HCT116 (cell line): ENCODE measurements around the gene ADCY1. TPM values are rescaled to one million over a fixed set of nuclear protein-coding genes. Genes with fewer than 3 reads are reported as not detected.

Experiments used
- ATAC-seq: fragments of 200-7000 bp; cut with Tn5 transposase; 2 replicates; pipeline ENCODE4 v1.9.1; 2020; ENCODE audit warnings: mild to moderate bottlenecking, moderate library complexity
- BruUV-seq: library from RNA; stranded (reverse); fragments of 400-500 nt; replicated peaks from 2 replicates; lab custom pipeline; 2021; lab: Mats Ljungman, UMichigan
- CTCF ChIA-PET: fragments of 300-600 bp; sonication (Branson Sonifier 250); formaldehyde crosslinking; loops from one replicate; lab custom pipeline; 2021; ENCODE audit warnings: antibody characterized with exemption; lab: Charles Lee
- POLR2A ChIA-PET: fragments of 300-600, 350-600 bp; sonication (Branson Sonifier 250); formaldehyde crosslinking; loops from one replicate; lab custom pipeline; 2021; ENCODE audit warnings: antibody characterized with exemption; lab: Charles Lee
- RAD21 ChIA-PET, 2 experiments: fragments of 300-600 bp; sonication (Branson Sonifier 250); formaldehyde crosslinking; loops; one replicate each; lab custom pipeline; 2023; ENCODE audit warnings: low total read pairs in 2 of 2; ENCODE audit not compliant: uncharacterized antibody in 2 of 2, unreplicated experiment in 2 of 2, low non-redundant PET in 1 of 2; lab: Charles Lee
- DNase-seq: peaks from one replicate; pipeline ENCODE4 v3.0.0-alpha.2; 2010; ENCODE audit warnings: low read depth, low spot score
- H2AFZ ChIP-seq: fragments of 200-600 bp; shearing (Covaris generic), sonication (generic); 2 replicates; pipeline ENCODE4 v1.6.1; 2017; ENCODE audit warnings: low read depth, mixed run types, mixed read lengths, antibody characterized with exemption, low read length; ENCODE audit not compliant: poor library complexity, severe bottlenecking
- H3K27ac ChIP-seq: 2 replicates; pipeline ENCODE4 v1.5.1; 2012; ENCODE audit warnings: low read depth, low read length
- H3K27me3 ChIP-seq: fragments of 200-600 bp; sonication (generic); 2 replicates; pipeline ENCODE4 v1.6.1; 2016; ENCODE audit warnings: mixed run types, low read length, mixed read lengths; ENCODE audit not compliant: insufficient read depth
- H3K36me3 ChIP-seq, 2 experiments: fragments of 200-500 bp in 1 of 2; fragments of 200-600 bp in 1 of 2; sonication (Bioruptor generic) in 1 of 2; sonication (generic) in 1 of 2; 2 replicates each; pipeline versions ENCODE4 v1.5.1 to v1.6.1; 2014 to 2016; ENCODE audit warnings: low read length in 2 of 2, inconsistent platforms in 1 of 2, mixed read lengths in 1 of 2, mixed run types in 1 of 2; ENCODE audit not compliant: insufficient read depth in 2 of 2, control insufficient read depth in 1 of 2
- H3K4me1 ChIP-seq, 2 experiments: fragments of 200-600 bp in 1 of 2; sonication (generic) in 1 of 2; 2 replicates each; pipeline versions ENCODE4 v1.5.1 to v1.6.1; 2012 to 2017; ENCODE audit warnings: low read length in 2 of 2, inconsistent platforms in 1 of 2, mild to moderate bottlenecking in 1 of 2, mixed read lengths in 1 of 2, mixed run types in 1 of 2, moderate library complexity in 1 of 2; ENCODE audit not compliant: insufficient read depth in 2 of 2, control insufficient read depth in 1 of 2
- H3K4me2 ChIP-seq: fragments of 200-600 bp; sonication (generic); 2 replicates; pipeline ENCODE4 v1.6.1; 2017; ENCODE audit warnings: mixed run types, low read length, mixed read lengths
- H3K4me3 ChIP-seq, 2 experiments: fragments of 200-600 bp in 1 of 2; sonication (generic) in 1 of 2; replicated peaks in 1 of 2; 2 replicates each; pipeline ENCODE4 v1.5.1; 2011 to 2016; ENCODE audit warnings: low read length in 2 of 2, control low read depth in 1 of 2, low read depth in 1 of 2, mild to moderate bottlenecking in 1 of 2, mixed read lengths in 1 of 2, mixed run types in 1 of 2
- H3K79me2 ChIP-seq: fragments of 200-600 bp; sonication (generic); 2 replicates; pipeline ENCODE4 v1.6.1; 2017; ENCODE audit warnings: mild to moderate bottlenecking, mixed run types, low read length, moderate library complexity, mixed read lengths; ENCODE audit not compliant: insufficient read depth
- H3K9ac ChIP-seq: fragments of 200-600 bp; sonication (generic); 2 replicates; pipeline ENCODE4 v1.6.1; 2016; ENCODE audit warnings: low read length, mixed read lengths
- H3K9me2 ChIP-seq: fragments of 200-600 bp; sonication (generic), shearing (Covaris generic); 2 replicates; pipeline ENCODE4 v1.6.1; 2017; ENCODE audit warnings: mixed run types, mild to moderate bottlenecking, moderate library complexity; ENCODE audit not compliant: insufficient read depth
- H3K9me3 ChIP-seq, 2 experiments: fragments of 200-500 bp in 1 of 2; fragments of 200-600 bp in 1 of 2; sonication (Bioruptor generic) in 1 of 2; sonication (generic) in 1 of 2; 2 replicates each; pipeline ENCODE4 v1.6.1; 2014 to 2017; ENCODE audit warnings: low read length in 2 of 2, mixed read lengths in 2 of 2, inconsistent platforms in 1 of 2, low read depth in 1 of 2, mild to moderate bottlenecking in 1 of 2, mixed run types in 1 of 2, moderate library complexity in 1 of 2; ENCODE audit not compliant: control insufficient read depth in 1 of 2, insufficient read depth in 1 of 2
- H4K20me1 ChIP-seq: fragments of 200-600 bp; sonication (generic), shearing (Covaris generic); 2 replicates; pipeline ENCODE4 v1.6.1; 2017; ENCODE audit warnings: mixed run types, mild to moderate bottlenecking, moderate library complexity; ENCODE audit not compliant: insufficient read depth
- CBX3 ChIP-seq: IDR thresholded peaks from 2 replicates; pipeline ENCODE4 v1.6.1; 2012; ENCODE audit warnings: low read depth
- JUND ChIP-seq: IDR thresholded peaks from 2 replicates; pipeline ENCODE4 v1.6.1; 2012
- RAD21 ChIP-seq: IDR thresholded peaks from 2 replicates; pipeline ENCODE4 v1.6.1; 2012; ENCODE audit warnings: low read depth, mild to moderate bottlenecking
- SRF ChIP-seq: IDR thresholded peaks from 2 replicates; pipeline ENCODE4 v1.6.1; 2012; ENCODE audit warnings: low read depth
- TCF7L2 ChIP-seq: IDR thresholded peaks from 2 replicates; pipeline ENCODE4 v1.7.0; 2011; ENCODE audit warnings: borderline replicate concordance, inconsistent platforms; ENCODE audit not compliant: insufficient read depth, insufficient read length; ENCODE audit errors: extremely low read depth
- intact Hi-C: fragments of 100-400 bp; cut with micrococcal nuclease; formaldehyde crosslinking; loops from 2 replicates; pipeline ENCODE4 v1.10.0; 2022
- total RNA-seq: library from RNA; stranded (reverse); gene quantifications from one replicate; pipeline ENCODE4 v1.2.1, GENCODE V29; 2021; ENCODE audit not compliant: unreplicated experiment
- TF ChIP-seq, protein P1 (sequence below): IDR thresholded peaks from 2 replicates; pipeline ENCODE4 v1.6.1; 2012; ENCODE audit warnings: low read depth
- TF ChIP-seq, protein P2 (sequence below), 3 experiments: fragments of 200-600 bp in 1 of 3; sonication (generic) in 1 of 3; IDR thresholded peaks in 2 of 3; conservative IDR thresholded peaks in 1 of 3; 2 replicates each; pipeline ENCODE4 v1.5.1; 2012 to 2017; ENCODE audit warnings: low read depth in 2 of 3, low read length in 2 of 3, antibody characterized with exemption in 1 of 3, borderline replicate concordance in 1 of 3, control low read depth in 1 of 3, mild to moderate bottlenecking in 1 of 3, mixed read lengths in 1 of 3, mixed run types in 1 of 3, moderate library complexity in 1 of 3; ENCODE audit not compliant: insufficient read depth in 1 of 3
- TF ChIP-seq, protein P3 (sequence below): IDR thresholded peaks from 2 replicates; pipeline ENCODE4 v1.6.1; 2012

The ADCY1 gene
- total RNA-seq, 1 experiment from 2014 or later, result 0.05 TPM

DNA sequence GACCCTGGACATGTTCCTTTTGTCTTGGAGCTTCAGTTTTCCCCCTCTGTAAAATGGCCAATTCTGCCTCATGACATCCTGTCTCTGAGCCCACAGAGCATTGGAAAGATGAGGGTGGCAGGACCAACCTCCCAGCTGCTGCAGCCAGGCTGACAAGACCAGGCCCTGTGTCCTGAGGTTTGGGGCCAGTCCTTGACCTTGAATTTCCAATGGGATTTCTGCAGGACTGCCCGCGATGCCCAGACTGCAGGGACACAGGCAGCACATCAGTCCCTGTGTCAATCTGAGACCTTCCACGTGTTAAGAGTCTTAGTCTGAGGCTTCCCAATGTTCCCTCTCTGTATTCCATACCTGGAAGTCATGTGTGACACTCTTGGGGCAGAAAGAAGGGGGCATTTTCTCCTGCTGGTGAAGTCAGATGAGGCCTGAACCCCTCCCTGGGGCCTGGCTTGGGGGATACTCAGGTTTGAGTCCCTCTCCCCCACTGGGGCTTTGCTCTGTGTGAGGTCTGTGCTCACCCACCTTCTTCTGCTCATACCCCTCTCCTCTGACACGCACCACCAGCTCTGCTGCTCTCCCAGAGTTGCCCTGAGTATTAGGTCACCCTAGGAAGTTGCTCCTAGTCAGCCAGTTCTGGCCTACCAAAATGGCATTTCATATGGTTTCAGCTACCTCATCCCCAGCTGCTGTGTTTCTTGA, 79.2 kb downstream of the ADCY1 start:
- Histone ChIP-seq H3K36me3 (no peaks in the 10 kb centered on the region), H3K4me3 (no peak overlapping the region), H3K4me2 (no peak overlapping the region), H3K27ac (no peak overlapping the region), H2AFZ (no peak overlapping the region), H3K9me3 (no peaks in the 10 kb centered on the region), H3K4me1 (no peaks in the 10 kb centered on the region)
- ATAC-seq, result no peak
- CTCF ChIA-PET, result no interaction called here
- POLR2A ChIA-PET, result no interaction called here
- intact Hi-C loops, result no loop called here
- no peak for DNase-seq
- TF ChIP-seq, protein P1, sequence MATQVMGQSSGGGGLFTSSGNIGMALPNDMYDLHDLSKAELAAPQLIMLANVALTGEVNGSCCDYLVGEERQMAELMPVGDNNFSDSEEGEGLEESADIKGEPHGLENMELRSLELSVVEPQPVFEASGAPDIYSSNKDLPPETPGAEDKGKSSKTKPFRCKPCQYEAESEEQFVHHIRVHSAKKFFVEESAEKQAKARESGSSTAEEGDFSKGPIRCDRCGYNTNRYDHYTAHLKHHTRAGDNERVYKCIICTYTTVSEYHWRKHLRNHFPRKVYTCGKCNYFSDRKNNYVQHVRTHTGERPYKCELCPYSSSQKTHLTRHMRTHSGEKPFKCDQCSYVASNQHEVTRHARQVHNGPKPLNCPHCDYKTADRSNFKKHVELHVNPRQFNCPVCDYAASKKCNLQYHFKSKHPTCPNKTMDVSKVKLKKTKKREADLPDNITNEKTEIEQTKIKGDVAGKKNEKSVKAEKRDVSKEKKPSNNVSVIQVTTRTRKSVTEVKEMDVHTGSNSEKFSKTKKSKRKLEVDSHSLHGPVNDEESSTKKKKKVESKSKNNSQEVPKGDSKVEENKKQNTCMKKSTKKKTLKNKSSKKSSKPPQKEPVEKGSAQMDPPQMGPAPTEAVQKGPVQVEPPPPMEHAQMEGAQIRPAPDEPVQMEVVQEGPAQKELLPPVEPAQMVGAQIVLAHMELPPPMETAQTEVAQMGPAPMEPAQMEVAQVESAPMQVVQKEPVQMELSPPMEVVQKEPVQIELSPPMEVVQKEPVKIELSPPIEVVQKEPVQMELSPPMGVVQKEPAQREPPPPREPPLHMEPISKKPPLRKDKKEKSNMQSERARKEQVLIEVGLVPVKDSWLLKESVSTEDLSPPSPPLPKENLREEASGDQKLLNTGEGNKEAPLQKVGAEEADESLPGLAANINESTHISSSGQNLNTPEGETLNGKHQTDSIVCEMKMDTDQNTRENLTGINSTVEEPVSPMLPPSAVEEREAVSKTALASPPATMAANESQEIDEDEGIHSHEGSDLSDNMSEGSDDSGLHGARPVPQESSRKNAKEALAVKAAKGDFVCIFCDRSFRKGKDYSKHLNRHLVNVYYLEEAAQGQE, result no peak
- TF ChIP-seq CBX3 (no peak), SRF (no peak), JUND (no peak), RAD21 (no peak), TCF7L2 (no peak)
- TF ChIP-seq, protein P2, sequence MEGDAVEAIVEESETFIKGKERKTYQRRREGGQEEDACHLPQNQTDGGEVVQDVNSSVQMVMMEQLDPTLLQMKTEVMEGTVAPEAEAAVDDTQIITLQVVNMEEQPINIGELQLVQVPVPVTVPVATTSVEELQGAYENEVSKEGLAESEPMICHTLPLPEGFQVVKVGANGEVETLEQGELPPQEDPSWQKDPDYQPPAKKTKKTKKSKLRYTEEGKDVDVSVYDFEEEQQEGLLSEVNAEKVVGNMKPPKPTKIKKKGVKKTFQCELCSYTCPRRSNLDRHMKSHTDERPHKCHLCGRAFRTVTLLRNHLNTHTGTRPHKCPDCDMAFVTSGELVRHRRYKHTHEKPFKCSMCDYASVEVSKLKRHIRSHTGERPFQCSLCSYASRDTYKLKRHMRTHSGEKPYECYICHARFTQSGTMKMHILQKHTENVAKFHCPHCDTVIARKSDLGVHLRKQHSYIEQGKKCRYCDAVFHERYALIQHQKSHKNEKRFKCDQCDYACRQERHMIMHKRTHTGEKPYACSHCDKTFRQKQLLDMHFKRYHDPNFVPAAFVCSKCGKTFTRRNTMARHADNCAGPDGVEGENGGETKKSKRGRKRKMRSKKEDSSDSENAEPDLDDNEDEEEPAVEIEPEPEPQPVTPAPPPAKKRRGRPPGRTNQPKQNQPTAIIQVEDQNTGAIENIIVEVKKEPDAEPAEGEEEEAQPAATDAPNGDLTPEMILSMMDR (IDR thresholded peaks at IDR 0.05 in 2 of 3, conservative IDR thresholded peaks at IDR 0.05 in 1 of 3; ENCODE audit: borderline replicate concordance in 1 of 3, insufficient read depth in 1 of 3, low read depth in 2 of 3, low read length in 2 of 3), result no peak
- TF ChIP-seq, protein P3, sequence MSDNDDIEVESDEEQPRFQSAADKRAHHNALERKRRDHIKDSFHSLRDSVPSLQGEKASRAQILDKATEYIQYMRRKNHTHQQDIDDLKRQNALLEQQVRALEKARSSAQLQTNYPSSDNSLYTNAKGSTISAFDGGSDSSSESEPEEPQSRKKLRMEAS, result no peak
- TF ChIP-seq, all 23 proteins: peak for 0
- H4K20me1 ChIP-seq, result no peaks in the 10 kb centered on the region
- no peaks in the 10 kb centered on the region for H3K79me2 ChIP-seq
- no peaks in the 10 kb centered on the region for H3K9me2 ChIP-seq
- H3K27me3 ChIP-seq, result no peaks in the 10 kb centered on the region
- H3K9ac ChIP-seq, result no peak overlapping the region
- BruUV-seq, result no TSS peak
- RAD21 ChIA-PET, result no interaction called here
